ENCODE measurements around the gene WDFY1.

The WDFY1 gene

GRCh38 chr2:223853425-223853837 is 91.7 kb downstream of the WDFY1 start:
- DNase-seq, result no peak

- no peak for DNase-seq
Observed at GRCh38 chr2:223852281-223852795, 92.8 kb downstream of the WDFY1 start.

- DNase-seq, result no peak
Observed at GRCh38 chr2:223847410-223847809, 97.7 kb downstream of the WDFY1 start.

- no peak for DNase-seq
Observed at GRCh38 chr2:223846515-223846914, 98.6 kb downstream of the WDFY1 start.

GRCh38 chr2:223841436-223842190 is 103.5 kb downstream of the WDFY1 start:
- no peak for DNase-seq

GRCh38 chr2:223837287-223838061 is 107.7 kb downstream of the WDFY1 start, which contains the start of gene AP1S3:
Gene AP1S3 (minus strand): TSS chr2:223837582. CDS start chr2:223837450, 132 bp downstream.
- DNase-seq, result peak; percentile 60

- no peak for DNase-seq
Observed at GRCh38 chr2:223835701-223836532, 109.2 kb downstream of the WDFY1 start.

GRCh38 chr2:223834431-223834830 is 110.7 kb downstream of the WDFY1 start:
- DNase-seq, result no peak

- no peak for DNase-seq
Observed at GRCh38 chr2:223832241-223832903, 112.8 kb downstream of the WDFY1 start.

GRCh38 chr2:223829128-223829527 is 116.0 kb downstream of the WDFY1 start:
- DNase-seq, result no peak

GRCh38 chr2:223828314-223828713 is 116.8 kb downstream of the WDFY1 start:
- DNase-seq, result no peak

GRCh38 chr2:223826995-223827394 is 118.1 kb downstream of the WDFY1 start:
- DNase-seq, result no peak

All from NCI-H2081 treated with DMSO at 0.1 percent for 48 hours (cell line).